HG02970 (cell line): ENCODE data around the gene IFRD1.
"Not testable (repeated sequence)": the region's sequence is repeated elsewhere in the genome, so short reads cannot be mapped to it uniquely, and the experiment has no call there.

Experiments used
- ATAC-seq: cut with Tn5 transposase; IDR thresholded peaks from one replicate; pipeline ENCODE4 v1.9.1; 2021; ENCODE audit warnings: mild to moderate bottlenecking, moderate library complexity, moderate number of reproducible peaks; ENCODE audit not compliant: unreplicated experiment, low FRiP score

Gene IFRD1

GRCh38 chr7:112511451-112512202 is 61.4 kb downstream of the IFRD1 start:
- ATAC-seq = no peak

- no peak for ATAC-seq
Observed at GRCh38 chr7:112512451-112513210, 62.4 kb downstream of the IFRD1 start.

- ATAC-seq = no peak
Observed at GRCh38 chr7:112515989-112516388, 65.7 kb downstream of the IFRD1 start.

- not testable (repeated sequence) for ATAC-seq
Observed at GRCh38 chr7:112516418-112516817, 66.2 kb downstream of the IFRD1 start.

GRCh38 chr7:112517487-112517886 is 67.2 kb downstream of the IFRD1 start:
- no peak for ATAC-seq

- ATAC-seq = no peak
Observed at GRCh38 chr7:112520787-112521186, 70.5 kb downstream of the IFRD1 start.

- no peak for ATAC-seq
Observed at GRCh38 chr7:112521942-112522341, 71.7 kb downstream of the IFRD1 start.

GRCh38 chr7:112523871-112524270 is 73.6 kb downstream of the IFRD1 start:
- ATAC-seq = no peak
